Breast epithelium (tissue), 3 donors: Measurements from ENCODE around the gene MARCHF3.

Experiments
- CTCF ChIP-seq, 3 donors: fragments of 450-650 bp; IDR thresholded peaks; one replicate each; pipeline ENCODE4 v1.5.1; 2016 to 2017; ENCODE audit warnings: antibody characterized with exemption in 3 of 3, mild to moderate bottlenecking in 3 of 3, moderate library complexity in 3 of 3
- POLR2A ChIP-seq: fragments of 450-650 bp; IDR thresholded peaks from one replicate; pipeline ENCODE4 v1.6.1; 2016; ENCODE audit warnings: antibody characterized with exemption, mild to moderate bottlenecking, moderate library complexity

GRCh38 chr5:126826619-126827215 is 203.6 kb downstream of the MARCHF3 start:
- TF ChIP-seq CTCF (IDR thresholded peaks at IDR 0.05) (no peak), POLR2A (no peak)
